ENCODE data around the gene RGS18. TPM values are rescaled to one million over a fixed set of nuclear protein-coding genes. Genes with fewer than 3 reads are reported as not detected.

RGS18 gene
- total and polyA plus RNA-seq, 2 experiments from 2014 or later = not detected

Other genes with a start within 250 kb of the RGS18 start
- not detected in 2 replicates for gene RGS21, start 158.5 kb downstream of the RGS18 start, total RNA-seq (2014; rRNA removed; shearing (Covaris generic))
- gene RGS21, start 158.5 kb downstream of the RGS18 start, polyA plus RNA-seq (2016; fragmentation: Nextera tagmentation; extraction: Ambion mirVana) = not detected in 2 replicates